Heart left ventricle (tissue), 13 donors: ENCODE results near the gene ETNK2.

Experiments
- CTCF ChIP-seq, 12 donors: fragments of 200-600 bp; sonication (generic) in 4 of 12; IDR thresholded peaks; one replicate each; pipeline versions ENCODE4 v1.5.0 to v1.8.0; 2018 to 2022; ENCODE audit warnings: antibody characterized with exemption in 12 of 12, mild to moderate bottlenecking in 5 of 12
- POLR2A ChIP-seq, 2 donors: fragments of 450-650 bp; IDR thresholded peaks; one replicate each; pipeline ENCODE4 v1.6.1; 2017; ENCODE audit warnings: antibody characterized with exemption in 2 of 2, mild to moderate bottlenecking in 2 of 2, moderate library complexity in 2 of 2
- donor health status: ischemic (EF 13 %, LVEDD 7.1; RV severe dilation, severe dysfunction).
- donor health status: DM: no; HTN: yes; CAD: no.
- donor health status: DM: no; HTN: no; CAD: no.
- donor health status: ischemic (EF 25% LVEDD 6.9; RV normal size, moderate dysfunction).
- donor health status: ischemic (EF 25% LVEDD 5.7; RV mildly dilated, moderate dysfunction).
- donor health status: ischemic (EF 35%, LVEDD 5.7; RV mildly dilated, moderate dysfunction).
- donor health status: nonischemic (EF 11% LVEDD 7.7; RV severe dilation, severe dysfunction).
- donor health status: DM: yes; HTN: yes; CAD: no.
- donor health status: PGD.
- donor health status: ischemic (EF 29% LVEDD 5.4; RV normal size, mild dysfunction).
- donor health status: nonischemic (EF 23%, LVEDD 6.1; RV moderate dilation, normal function).

DNA sequence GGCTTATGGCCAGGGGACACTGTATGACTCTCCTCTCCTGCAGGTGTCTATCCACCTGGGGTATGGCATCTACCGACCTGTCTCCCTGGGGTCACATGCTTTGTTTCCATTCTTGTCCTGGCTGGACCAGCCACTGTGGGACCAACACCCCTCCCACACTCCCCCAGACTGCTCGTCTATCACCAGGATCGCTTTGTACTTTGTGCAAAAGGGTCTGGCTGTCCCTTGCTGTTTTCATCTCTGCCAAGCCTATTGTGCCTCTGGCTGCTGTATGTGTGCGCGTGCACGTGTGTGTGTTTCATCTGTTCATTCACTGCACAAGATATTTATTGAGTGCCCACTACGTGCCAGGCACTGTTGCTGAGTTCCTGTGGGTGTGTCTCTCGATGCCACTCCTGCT, 25.5 kb downstream of the ETNK2 start:
- TF ChIP-seq CTCF (IDR thresholded peaks at IDR 0.05) = no peak
- TF ChIP-seq POLR2A (IDR thresholded peaks at IDR 0.05) = no peak
